Measurements from ENCODE around the gene PALLD. TPM values are rescaled to one million over a fixed set of nuclear protein-coding genes. Genes with fewer than 3 reads are reported as not detected.

Gene PALLD
- total RNA-seq, 1 donor from 2014 or later = 38.6 TPM

GRCh38 chr4:168773388-168774195 is 276.7 kb downstream of the PALLD start:
- DNase-seq (ENCODE audit: extremely low read depth, low read depth, low spot score) = no peak

GRCh38 chr4:168776382-168776781 is 279.5 kb downstream of the PALLD start:
- DNase-seq (ENCODE audit: extremely low read depth, low read depth, low spot score) = no peak

DNA sequence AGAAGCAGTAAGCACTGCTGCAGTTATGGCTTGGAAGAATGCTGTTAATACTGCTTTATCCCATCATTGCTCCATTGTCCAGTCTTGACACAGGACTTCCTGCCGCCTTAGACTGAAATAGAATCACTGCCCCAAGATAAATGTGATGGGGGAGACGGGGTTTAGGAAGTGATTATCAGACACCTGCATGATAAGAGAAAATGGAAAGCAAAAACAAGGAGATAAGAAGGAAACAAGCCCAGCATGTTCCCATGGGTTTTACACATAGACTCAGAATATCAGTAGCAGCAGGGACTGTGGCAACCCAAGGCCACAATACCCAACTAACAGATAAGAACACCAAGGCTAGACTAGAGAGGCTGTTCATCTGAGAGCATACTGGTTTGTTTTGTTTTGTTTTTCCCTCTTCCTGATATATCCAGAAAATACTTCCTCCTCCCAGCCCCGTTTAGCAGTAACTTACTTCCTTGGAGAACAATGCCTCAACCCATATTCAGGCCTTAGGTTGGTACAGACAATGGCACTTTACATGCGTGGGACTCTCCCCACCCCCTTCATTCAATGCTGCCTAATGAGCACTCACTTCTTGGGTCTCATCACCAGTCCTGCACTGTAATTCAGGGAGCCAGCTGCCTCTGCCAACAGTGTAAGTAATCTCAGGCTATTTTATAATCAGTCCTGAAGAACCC is 280.6 kb downstream of the PALLD start:
- no peak for DNase-seq (ENCODE audit: extremely low read depth, low read depth, low spot score)

DNA sequence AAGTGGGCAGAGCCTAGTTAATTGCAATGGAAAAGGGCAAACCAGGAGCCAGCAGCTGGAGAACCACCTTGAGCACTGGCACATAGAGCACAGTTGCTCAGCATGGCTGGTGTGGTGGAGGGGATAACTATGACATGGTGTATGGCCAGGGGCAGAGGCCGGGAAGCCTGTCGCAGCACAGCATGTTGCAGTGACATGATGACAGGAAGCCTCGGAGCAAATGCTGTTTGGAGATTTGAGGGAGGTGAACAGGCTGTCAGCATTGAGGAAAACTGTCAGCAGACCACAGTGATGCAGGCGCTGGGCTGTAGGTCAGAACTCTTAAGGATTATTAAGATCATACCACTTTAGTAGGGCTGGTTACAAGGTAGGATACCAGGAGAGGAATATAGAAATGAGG is 284.5 kb downstream of the PALLD start:
- no peak for DNase-seq (ENCODE audit: extremely low read depth, low read depth, low spot score)

DNA sequence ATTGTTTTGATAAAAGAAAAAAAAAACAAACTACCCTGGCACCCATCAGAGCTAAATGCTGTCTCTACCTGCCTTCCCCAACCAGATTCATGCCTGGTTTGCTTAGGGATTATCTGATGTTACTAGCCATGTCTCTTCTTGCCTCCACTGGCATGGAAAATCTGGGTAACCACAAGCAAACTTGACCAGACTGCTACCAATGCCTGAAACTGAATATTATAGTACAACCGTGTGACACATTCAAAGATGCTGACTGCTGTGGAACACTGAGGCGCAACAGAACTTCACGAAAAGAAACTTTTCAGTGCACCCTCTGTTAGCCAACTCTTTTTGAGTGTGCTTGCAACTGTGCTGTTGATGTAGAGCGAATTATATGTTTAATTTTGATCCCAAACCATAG is 285.1 kb downstream of the PALLD start:
- DNase-seq (ENCODE audit: extremely low read depth, low read depth, low spot score) = no peak

- no peak for DNase-seq (ENCODE audit: extremely low read depth, low read depth, low spot score)
These were observed 285.6 kb downstream of the PALLD start for GRCh38 chr4:168782439-168782838.

GRCh38 chr4:168784786-168785461 is 288.1 kb downstream of the PALLD start:
- DNase-seq (ENCODE audit: extremely low read depth, low read depth, low spot score) = no peak

DNA sequence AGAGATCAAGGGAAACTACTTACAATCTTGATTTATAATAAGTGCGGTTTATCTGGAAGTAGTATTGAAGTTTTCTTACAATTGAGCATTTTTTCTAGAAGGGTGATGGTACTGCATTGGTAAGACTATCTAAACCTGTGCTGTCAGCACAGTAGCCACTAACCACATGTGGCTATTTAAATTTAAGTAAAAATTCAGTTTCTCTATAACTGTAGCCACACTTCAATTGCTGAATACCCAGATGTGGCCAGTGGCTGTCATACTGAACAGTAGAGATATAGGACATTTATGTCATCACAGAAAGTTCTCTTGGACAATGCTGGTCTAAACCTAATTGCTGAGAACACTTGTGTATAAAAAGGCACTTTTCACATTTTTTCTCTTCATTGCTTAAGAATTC is 290.5 kb downstream of the PALLD start:
- DNase-seq (ENCODE audit: extremely low read depth, low read depth, low spot score) = no peak

GRCh38 chr4:168787801-168788595 is 291.1 kb downstream of the PALLD start:
- no peak for DNase-seq (ENCODE audit: extremely low read depth, low read depth, low spot score)

- DNase-seq (ENCODE audit: extremely low read depth, low read depth, low spot score) = no peak
These were observed 294.0 kb downstream of the PALLD start for GRCh38 chr4:168790898-168791297.

DNA sequence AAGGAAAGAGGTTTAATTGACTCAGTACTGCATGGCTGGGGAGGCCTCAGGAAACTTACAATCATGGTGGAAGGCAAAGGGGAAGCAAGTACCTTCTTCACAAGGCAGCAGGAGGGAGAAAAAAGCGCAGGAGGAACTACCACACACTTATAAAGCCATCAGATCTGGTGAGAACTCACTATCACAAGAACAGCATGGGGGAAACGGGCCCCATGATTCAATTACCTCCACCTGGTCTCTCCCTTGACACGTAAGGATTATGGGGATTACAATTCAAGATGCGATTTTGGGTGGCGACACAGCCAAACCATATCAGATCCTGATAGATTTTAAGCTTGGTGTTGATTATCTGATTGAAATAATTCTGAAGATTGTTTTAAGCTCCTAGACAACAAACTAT is 294.5 kb downstream of the PALLD start:
- no peak for DNase-seq (ENCODE audit: extremely low read depth, low read depth, low spot score)

DNA sequence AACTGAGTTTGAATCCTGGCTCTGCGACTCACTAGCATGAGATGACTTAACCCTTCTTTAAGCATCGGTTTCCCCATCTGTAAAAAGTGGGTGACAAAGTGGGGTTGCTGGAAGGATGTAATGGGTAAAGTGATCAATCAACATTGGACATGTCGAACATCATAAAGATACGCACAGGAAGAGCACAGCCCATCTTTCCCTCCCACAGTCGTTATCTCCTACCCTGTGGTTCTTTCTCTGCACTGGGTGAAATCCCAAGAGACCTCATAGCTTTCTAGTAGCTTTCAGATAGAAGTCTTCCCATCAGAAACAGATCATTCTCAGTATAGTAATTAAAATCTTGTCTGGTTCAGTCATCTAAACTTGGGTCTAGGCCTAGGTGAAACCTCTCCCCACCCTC is 296.7 kb downstream of the PALLD start:
- DNase-seq (ENCODE audit: extremely low read depth, low read depth, low spot score) = no peak

DNA sequence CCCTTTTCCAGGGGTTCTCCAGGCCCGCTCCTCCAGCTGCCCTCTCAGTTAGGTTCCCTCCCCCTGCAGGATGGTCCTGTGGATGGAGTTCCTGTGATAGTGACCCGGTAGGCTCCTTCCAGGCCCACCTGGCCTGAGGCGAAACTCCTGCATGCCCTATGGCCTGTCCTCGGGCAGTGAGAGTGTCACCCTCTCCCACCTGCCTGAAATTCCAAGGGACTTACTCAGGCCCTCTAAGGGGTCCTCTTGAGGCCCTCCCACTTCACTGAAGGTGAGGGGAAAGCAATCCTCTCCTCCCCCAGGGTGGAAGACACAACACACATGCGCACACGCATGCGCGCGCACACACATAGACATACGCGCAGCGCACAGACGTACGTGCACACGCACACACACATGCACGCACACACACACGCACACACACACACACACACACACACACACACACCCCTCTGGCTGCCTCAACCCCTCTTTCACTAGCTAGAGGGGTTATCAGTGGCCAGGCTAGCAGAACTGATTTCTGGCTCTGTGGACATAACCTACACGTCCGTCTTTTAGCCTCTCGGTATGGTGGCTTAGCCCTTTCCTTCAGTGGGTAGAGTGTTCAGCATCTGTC is 297.3 kb downstream of the PALLD start:
- DNase-seq (ENCODE audit: extremely low read depth, low read depth, low spot score) = no peak

GRCh38 chr4:168794881-168795280 is 298.0 kb downstream of the PALLD start:
- no peak for DNase-seq (ENCODE audit: extremely low read depth, low read depth, low spot score)

DNA sequence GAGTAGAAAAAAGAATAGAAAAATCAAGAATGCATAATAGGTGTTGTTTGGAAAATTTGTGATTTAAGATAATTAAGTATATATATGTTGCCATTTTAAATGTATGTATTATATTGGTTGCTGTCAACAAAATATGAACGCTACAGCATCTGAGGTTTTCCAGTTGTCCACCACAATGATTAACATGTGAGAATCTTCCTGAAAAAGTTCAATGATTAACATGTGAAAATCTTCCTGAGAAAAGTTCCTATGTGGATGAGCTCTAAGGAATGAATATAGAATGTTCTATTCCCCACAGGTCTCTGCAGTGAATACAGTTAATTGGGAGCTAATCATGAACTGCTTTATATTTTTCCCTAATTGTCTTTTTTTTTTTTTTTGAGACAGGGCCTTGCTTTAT is 298.5 kb downstream of the PALLD start:
- no peak for DNase-seq (ENCODE audit: extremely low read depth, low read depth, low spot score)

DNA sequence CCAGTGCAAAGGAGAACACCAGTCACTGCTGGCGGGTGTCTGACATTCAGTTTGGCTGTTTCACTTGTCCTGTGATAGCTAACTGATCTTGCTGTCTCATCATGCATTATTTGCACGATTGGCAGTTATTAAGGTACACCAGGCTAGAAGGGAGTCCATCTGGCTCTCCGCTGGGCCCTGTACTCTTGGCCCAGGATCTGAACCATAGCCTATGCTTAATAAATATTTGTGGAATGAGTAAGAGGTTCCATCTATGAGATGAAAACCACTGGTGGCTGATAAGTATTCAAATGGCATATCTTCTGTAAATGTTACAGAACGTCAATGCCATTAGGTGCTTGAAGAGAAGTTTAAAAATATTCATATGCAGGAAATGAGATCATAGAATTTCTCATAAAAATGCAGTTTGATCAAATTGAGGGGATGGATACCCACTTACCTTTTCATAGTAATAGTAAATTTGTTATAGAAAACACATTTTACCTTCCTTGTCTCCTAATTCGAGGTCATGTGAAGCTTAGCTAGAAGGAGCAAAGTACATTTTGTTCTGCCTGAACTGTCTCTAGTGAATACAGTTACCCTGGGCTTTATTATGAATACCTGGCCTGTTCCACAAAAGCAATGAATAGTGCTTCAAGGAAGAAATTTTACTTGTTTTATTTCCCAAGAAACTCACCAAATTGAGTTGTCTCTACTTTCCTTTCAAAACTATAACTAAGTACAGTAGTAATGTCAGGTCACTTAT is 299.7 kb downstream of the PALLD start:
- DNase-seq (ENCODE audit: extremely low read depth, low read depth, low spot score) = no peak

DNA sequence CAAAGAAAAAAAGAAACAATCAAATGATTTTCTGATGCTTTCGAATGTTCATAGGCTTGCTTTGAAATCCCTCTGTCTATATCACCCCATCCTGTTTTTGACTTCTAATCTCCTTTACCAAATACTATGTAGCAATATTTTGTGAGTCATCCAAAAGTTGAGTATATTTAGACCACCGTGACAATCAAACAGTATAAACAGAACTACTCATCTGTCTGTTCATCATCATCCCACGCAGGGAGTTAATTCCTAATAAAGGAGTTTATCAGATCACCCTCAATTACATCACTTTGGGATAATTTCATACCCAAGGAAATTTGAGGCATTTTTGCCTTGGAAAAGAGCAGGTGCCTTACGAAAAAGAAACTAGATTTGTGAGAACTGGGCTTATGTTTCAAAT is 300.3 kb downstream of the PALLD start:
- no peak for DNase-seq (ENCODE audit: extremely low read depth, low read depth, low spot score)

GRCh38 chr4:168797738-168798375 is 301.0 kb downstream of the PALLD start:
- no peak for DNase-seq (ENCODE audit: extremely low read depth, low read depth, low spot score)

- no peak for DNase-seq (ENCODE audit: extremely low read depth, low read depth, low spot score)
These were observed 304.1 kb downstream of the PALLD start for GRCh38 chr4:168800926-168801325.

All from glomerular endothelial cell (primary cell).